ENCODE data around the gene SLC39A7. TPM values are rescaled to one million over a fixed set of nuclear protein-coding genes. Genes with fewer than 3 reads are reported as not detected.

Gene SLC39A7
- total and polyA plus RNA-seq, 2 of the 13 experiments (the other 11 are each of a cell fraction or from before 2014, with no cell fraction given): 142 to 229 TPM

DNA sequence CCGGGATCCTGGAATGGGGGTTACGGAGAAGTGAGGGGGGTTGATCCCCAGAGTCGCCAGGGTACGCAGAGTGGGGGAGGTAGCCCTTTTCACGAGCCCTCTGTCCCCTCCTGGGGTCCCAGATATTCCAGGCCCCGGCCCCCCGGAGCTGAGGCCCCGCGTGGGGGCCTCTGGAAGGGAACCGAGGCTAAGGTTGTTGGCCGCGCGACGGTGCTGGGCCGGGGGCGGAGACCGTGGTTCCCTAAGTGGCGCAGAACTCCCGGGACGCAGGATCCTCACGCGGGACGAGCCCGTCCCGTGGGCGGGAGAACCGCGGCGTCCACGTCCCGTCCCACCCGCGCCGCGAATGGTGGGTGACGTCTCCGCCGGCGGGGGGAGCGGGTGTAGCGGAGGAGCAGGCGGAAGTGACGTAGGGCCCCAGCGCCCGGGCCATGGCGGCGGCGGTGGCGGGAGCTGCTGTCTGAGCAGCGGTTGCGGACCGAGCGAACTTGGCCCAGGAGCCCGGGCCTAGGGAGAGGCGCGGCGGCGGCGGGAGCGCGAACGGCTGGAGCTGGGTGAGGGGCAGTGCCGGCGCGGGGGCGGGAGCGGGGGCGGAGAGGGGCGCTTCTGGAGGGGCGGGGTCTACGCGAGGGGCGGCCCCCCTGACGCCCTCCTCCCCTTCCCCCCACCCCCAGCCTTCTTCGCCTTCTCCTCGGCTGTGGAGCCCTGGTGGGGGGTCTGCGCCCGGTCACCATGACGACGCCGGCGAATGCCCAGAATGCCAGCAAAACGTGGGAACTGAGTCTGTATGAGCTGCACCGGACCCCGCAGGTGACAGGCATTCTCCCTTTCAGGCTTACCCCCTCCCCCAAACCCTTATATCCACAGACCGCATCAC lies 7.7 kb downstream of the SLC39A7 start, which contains the start of gene RING1 (continued):
- TF ChIP-seq, protein P1, sequence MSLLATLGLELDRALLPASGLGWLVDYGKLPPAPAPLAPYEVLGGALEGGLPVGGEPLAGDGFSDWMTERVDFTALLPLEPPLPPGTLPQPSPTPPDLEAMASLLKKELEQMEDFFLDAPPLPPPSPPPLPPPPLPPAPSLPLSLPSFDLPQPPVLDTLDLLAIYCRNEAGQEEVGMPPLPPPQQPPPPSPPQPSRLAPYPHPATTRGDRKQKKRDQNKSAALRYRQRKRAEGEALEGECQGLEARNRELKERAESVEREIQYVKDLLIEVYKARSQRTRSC (CRISPR knock-in tag; IDR thresholded peaks at IDR 0.05; ENCODE audit: low read depth): peak; percentile 41; the same call in 1 of the 2 replicates
- TF ChIP-seq, protein P2, sequence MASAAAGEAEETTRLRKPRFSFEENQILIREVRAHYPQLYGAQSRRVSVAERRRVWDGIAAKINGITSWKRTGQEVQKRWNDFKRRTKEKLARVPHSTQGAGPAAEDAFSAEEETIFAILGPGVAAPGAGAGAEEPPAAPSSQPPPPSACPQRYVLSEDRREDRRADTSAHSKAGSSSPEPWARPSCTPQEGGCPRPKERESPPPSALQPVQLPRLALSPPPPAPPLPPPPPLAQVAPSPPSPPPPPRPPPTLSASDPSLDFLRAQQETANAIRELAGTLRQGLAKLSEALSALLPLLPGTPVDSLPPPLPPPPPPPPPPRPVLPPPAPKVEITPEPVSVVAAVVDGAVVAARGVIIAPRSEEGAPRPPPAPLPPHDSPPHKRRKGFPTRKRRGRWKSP (CRISPR knock-in tag; IDR thresholded peaks at IDR 0.05): peak; percentile 66; the same call in 1 of the 2 replicates
- TF ChIP-seq ZNF776 (CRISPR knock-in tag; IDR thresholded peaks at IDR 0.05) (peak; percentile 94), ZIK1 (CRISPR knock-in tag; IDR thresholded peaks at IDR 0.05; ENCODE audit: borderline replicate concordance, low read depth) (0 out of 2 replicates have a peak, but pooled peaks have one; percentile 64), DNMT1 (CRISPR knock-in tag; IDR thresholded peaks at IDR 0.05) (peak; percentile 97), CC2D1A (CRISPR knock-in tag; IDR thresholded peaks at IDR 0.05) (no peak), PPARG (CRISPR knock-in tag; conservative IDR thresholded peaks at IDR 0.05) (peak; percentile 44; the same call in 1 of the 2 replicates), KLF9 (CRISPR knock-in tag; IDR thresholded peaks at IDR 0.05; ENCODE audit: low read depth) (no peak), ARNT (IDR thresholded peaks at IDR 0.05) (no peak), ZFP36L2 (CRISPR knock-in tag; IDR thresholded peaks at IDR 0.05) (no peak), ZNF850 (CRISPR knock-in tag; conservative IDR thresholded peaks at IDR 0.05) (0 out of 2 replicates have a peak, but pooled peaks have one; percentile 29), ZMYM3 (CRISPR knock-in tag; IDR thresholded peaks at IDR 0.05) (no peak), AGO2 (optimal IDR thresholded peaks at IDR 0.05; ENCODE audit: low read depth, low read length) (peak; percentile 95), HOXA3 (CRISPR knock-in tag; IDR thresholded peaks at IDR 0.05) (peak; percentile 99), ARNT2 (CRISPR knock-in tag; IDR thresholded peaks at IDR 0.05; ENCODE audit: low read depth) (peak; percentile 83), ZNF543 (CRISPR knock-in tag; IDR thresholded peaks at IDR 0.05) (peak; percentile 55; the same call in 1 of the 2 replicates), NONO (IDR thresholded peaks at IDR 0.05) (no peak), NONO (CRISPR knock-in tag; conservative IDR thresholded peaks at IDR 0.05) (peak; percentile 92)
- TF ChIP-seq, protein P3, sequence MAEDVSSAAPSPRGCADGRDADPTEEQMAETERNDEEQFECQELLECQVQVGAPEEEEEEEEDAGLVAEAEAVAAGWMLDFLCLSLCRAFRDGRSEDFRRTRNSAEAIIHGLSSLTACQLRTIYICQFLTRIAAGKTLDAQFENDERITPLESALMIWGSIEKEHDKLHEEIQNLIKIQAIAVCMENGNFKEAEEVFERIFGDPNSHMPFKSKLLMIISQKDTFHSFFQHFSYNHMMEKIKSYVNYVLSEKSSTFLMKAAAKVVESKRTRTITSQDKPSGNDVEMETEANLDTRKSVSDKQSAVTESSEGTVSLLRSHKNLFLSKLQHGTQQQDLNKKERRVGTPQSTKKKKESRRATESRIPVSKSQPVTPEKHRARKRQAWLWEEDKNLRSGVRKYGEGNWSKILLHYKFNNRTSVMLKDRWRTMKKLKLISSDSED (CRISPR knock-in tag; IDR thresholded peaks at IDR 0.05): no peak
- TF ChIP-seq, protein P4, sequence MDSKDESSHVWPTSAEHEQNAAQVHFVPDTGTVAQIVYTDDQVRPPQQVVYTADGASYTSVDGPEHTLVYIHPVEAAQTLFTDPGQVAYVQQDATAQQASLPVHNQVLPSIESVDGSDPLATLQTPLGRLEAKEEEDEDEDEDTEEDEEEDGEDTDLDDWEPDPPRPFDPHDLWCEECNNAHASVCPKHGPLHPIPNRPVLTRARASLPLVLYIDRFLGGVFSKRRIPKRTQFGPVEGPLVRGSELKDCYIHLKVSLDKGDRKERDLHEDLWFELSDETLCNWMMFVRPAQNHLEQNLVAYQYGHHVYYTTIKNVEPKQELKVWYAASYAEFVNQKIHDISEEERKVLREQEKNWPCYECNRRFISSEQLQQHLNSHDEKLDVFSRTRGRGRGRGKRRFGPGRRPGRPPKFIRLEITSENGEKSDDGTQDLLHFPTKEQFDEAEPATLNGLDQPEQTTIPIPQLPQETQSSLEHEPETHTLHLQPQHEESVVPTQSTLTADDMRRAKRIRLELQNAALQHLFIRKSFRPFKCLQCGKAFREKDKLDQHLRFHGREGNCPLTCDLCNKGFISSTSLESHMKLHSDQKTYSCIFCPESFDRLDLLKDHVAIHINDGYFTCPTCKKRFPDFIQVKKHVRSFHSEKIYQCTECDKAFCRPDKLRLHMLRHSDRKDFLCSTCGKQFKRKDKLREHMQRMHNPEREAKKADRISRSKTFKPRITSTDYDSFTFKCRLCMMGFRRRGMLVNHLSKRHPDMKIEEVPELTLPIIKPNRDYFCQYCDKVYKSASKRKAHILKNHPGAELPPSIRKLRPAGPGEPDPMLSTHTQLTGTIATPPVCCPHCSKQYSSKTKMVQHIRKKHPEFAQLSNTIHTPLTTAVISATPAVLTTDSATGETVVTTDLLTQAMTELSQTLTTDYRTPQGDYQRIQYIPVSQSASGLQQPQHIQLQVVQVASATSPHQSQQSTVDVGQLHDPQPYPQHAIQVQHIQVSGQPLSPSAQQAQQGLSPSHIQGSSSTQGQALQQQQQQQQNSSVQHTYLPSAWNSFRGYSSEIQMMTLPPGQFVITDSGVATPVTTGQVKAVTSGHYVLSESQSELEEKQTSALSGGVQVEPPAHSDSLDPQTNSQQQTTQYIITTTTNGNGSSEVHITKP (CRISPR knock-in tag; IDR thresholded peaks at IDR 0.05; ENCODE audit: low read depth): no peak
- TF ChIP-seq, protein P5, sequence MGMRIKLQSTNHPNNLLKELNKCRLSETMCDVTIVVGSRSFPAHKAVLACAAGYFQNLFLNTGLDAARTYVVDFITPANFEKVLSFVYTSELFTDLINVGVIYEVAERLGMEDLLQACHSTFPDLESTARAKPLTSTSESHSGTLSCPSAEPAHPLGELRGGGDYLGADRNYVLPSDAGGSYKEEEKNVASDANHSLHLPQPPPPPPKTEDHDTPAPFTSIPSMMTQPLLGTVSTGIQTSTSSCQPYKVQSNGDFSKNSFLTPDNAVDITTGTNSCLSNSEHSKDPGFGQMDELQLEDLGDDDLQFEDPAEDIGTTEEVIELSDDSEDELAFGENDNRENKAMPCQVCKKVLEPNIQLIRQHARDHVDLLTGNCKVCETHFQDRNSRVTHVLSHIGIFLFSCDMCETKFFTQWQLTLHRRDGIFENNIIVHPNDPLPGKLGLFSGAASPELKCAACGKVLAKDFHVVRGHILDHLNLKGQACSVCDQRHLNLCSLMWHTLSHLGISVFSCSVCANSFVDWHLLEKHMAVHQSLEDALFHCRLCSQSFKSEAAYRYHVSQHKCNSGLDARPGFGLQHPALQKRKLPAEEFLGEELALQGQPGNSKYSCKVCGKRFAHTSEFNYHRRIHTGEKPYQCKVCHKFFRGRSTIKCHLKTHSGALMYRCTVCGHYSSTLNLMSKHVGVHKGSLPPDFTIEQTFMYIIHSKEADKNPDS (CRISPR knock-in tag; IDR thresholded peaks at IDR 0.05): no peak
